Subcutaneous abdominal adipose tissue (tissue), 5 donors: ENCODE data around the gene DIAPH3.

Experiments
- H3K27ac ChIP-seq: one replicate; pipeline ENCODE4 v1.7.0; 2013; ENCODE audit warnings: low read depth, mild to moderate bottlenecking, inconsistent platforms, low read length, moderate library complexity
- H3K27me3 ChIP-seq, 5 donors: one replicate each; pipeline ENCODE4 v1.7.0; 2013; ENCODE audit warnings: low read length in 5 of 5, inconsistent platforms in 1 of 5; ENCODE audit not compliant: control insufficient read depth in 5 of 5, insufficient read depth in 4 of 5
- H3K36me3 ChIP-seq, 5 donors: one replicate each; pipeline ENCODE4 v1.7.0; 2013; ENCODE audit warnings: low read length in 5 of 5; ENCODE audit not compliant: control insufficient read depth in 5 of 5, insufficient read depth in 5 of 5
- H3K4me1 ChIP-seq, 5 donors: one replicate each; pipeline ENCODE4 v1.7.0; 2013; ENCODE audit warnings: low read length in 5 of 5, mild to moderate bottlenecking in 3 of 5, moderate library complexity in 1 of 5; ENCODE audit not compliant: control insufficient read depth in 5 of 5, insufficient read depth in 5 of 5
- H3K4me3 ChIP-seq, 5 donors: one replicate each; pipeline ENCODE4 v1.7.0; 2013; ENCODE audit warnings: low read length in 5 of 5, low read depth in 1 of 5
- H3K9ac ChIP-seq, 5 donors: one replicate each; pipeline ENCODE4 v1.7.0; 2013; ENCODE audit warnings: low read length in 5 of 5, mild to moderate bottlenecking in 4 of 5, moderate library complexity in 3 of 5
- H3K9me3 ChIP-seq, 5 donors: one replicate each; pipeline ENCODE4 v1.7.0; 2013; ENCODE audit warnings: low read length in 5 of 5; ENCODE audit not compliant: control insufficient read depth in 5 of 5
- donor health status: healthy.
- donor health status: healthy.
- donor health status: healthy.
- donor health status: healthy.
- donor health status: healthy.

DIAPH3 gene

GRCh38 chr13:60009300-60010253, 154.2 kb downstream of the DIAPH3 start:
- no peak overlapping the region for H3K4me3 ChIP-seq
- no peaks in the 10 kb centered on the region for H3K27me3 ChIP-seq
- no peak overlapping the region for H3K27ac ChIP-seq
- no peak overlapping the region for H3K9ac ChIP-seq
- H3K36me3 ChIP-seq = no peaks in the 10 kb centered on the region
- no peaks in the 10 kb centered on the region for H3K4me1 ChIP-seq
- H3K9me3 ChIP-seq = no peaks in the 10 kb centered on the region

GRCh38 chr13:60001889-60002288, 161.8 kb downstream of the DIAPH3 start:
- H3K9ac ChIP-seq = no peak overlapping the region
- H3K4me1 ChIP-seq = no peaks in the 10 kb centered on the region
- no peaks in the 10 kb centered on the region for H3K27me3 ChIP-seq
- H3K36me3 ChIP-seq = no peaks in the 10 kb centered on the region
- no peak overlapping the region for H3K27ac ChIP-seq
- H3K4me3 ChIP-seq = no peak overlapping the region
- no peaks in the 10 kb centered on the region for H3K9me3 ChIP-seq

- no peak overlapping the region for H3K27ac ChIP-seq
- no peak overlapping the region for H3K4me3 ChIP-seq
- no peak overlapping the region for H3K9ac ChIP-seq
- no peaks in the 10 kb centered on the region for H3K9me3 ChIP-seq
- no peaks in the 10 kb centered on the region for H3K4me1 ChIP-seq
- H3K27me3 ChIP-seq = no peaks in the 10 kb centered on the region
- no peaks in the 10 kb centered on the region for H3K36me3 ChIP-seq
These were observed 162.8 kb downstream of the DIAPH3 start for GRCh38 chr13:60000976-60001375.

GRCh38 chr13:60000081-60000480, 163.6 kb downstream of the DIAPH3 start:
- Histone ChIP-seq H3K4me3 (no peak overlapping the region), H3K27ac (no peak overlapping the region), H3K4me1 (no peaks in the 10 kb centered on the region), H3K36me3 (no peaks in the 10 kb centered on the region), H3K9ac (no peak overlapping the region), H3K9me3 (no peaks in the 10 kb centered on the region), H3K27me3 (no peaks in the 10 kb centered on the region)

- H3K9me3 ChIP-seq = no peaks in the 10 kb centered on the region
- no peaks in the 10 kb centered on the region for H3K4me1 ChIP-seq
- no peak overlapping the region for H3K27ac ChIP-seq
- H3K9ac ChIP-seq = no peak overlapping the region
- H3K27me3 ChIP-seq = no peaks in the 10 kb centered on the region
- no peak overlapping the region for H3K4me3 ChIP-seq
- H3K36me3 ChIP-seq = no peaks in the 10 kb centered on the region
These were observed 165.8 kb downstream of the DIAPH3 start for GRCh38 chr13:59997976-59998375.

- H3K9me3 ChIP-seq = no peaks in the 10 kb centered on the region
- no peak overlapping the region for H3K27ac ChIP-seq
- H3K9ac ChIP-seq = no peak overlapping the region
- no peaks in the 10 kb centered on the region for H3K27me3 ChIP-seq
- H3K36me3 ChIP-seq = no peaks in the 10 kb centered on the region
- no peaks in the 10 kb centered on the region for H3K4me1 ChIP-seq
- no peak overlapping the region for H3K4me3 ChIP-seq
These were observed 167.2 kb downstream of the DIAPH3 start for GRCh38 chr13:59996461-59996980.

- Histone ChIP-seq H3K9me3 (no peaks in the 10 kb centered on the region), H3K27ac (no peak overlapping the region), H3K9ac (no peak overlapping the region), H3K4me1 (no peaks in the 10 kb centered on the region), H3K27me3 (no peaks in the 10 kb centered on the region), H3K4me3 (no peak overlapping the region), H3K36me3 (no peaks in the 10 kb centered on the region)
These were observed 172.3 kb downstream of the DIAPH3 start for GRCh38 chr13:59991395-59991794.

- Histone ChIP-seq H3K27ac (no peak overlapping the region), H3K27me3 (no peaks in the 10 kb centered on the region), H3K9ac (no peak overlapping the region), H3K9me3 (no peaks in the 10 kb centered on the region), H3K4me3 (no peak overlapping the region), H3K4me1 (no peaks in the 10 kb centered on the region), H3K36me3 (no peaks in the 10 kb centered on the region)
These were observed 180.9 kb downstream of the DIAPH3 start for GRCh38 chr13:59982631-59983382.

GRCh38 chr13:59979589-59979988, 184.1 kb downstream of the DIAPH3 start:
- Histone ChIP-seq H3K27ac (no peak overlapping the region), H3K9ac (no peak overlapping the region), H3K9me3 (no peaks in the 10 kb centered on the region), H3K4me1 (no peaks in the 10 kb centered on the region), H3K27me3 (no peaks in the 10 kb centered on the region), H3K36me3 (no peaks in the 10 kb centered on the region), H3K4me3 (no peak overlapping the region)

- Histone ChIP-seq H3K27me3 (no peaks in the 10 kb centered on the region), H3K4me3 (no peak overlapping the region), H3K36me3 (no peaks in the 10 kb centered on the region), H3K9ac (no peak overlapping the region), H3K4me1 (no peaks in the 10 kb centered on the region), H3K9me3 (no peaks in the 10 kb centered on the region), H3K27ac (no peak overlapping the region)
These were observed 184.9 kb downstream of the DIAPH3 start for GRCh38 chr13:59978862-59979261.
